RPMI8226 (cell line): ENCODE measurements around the gene TMCC1.
A peak's percentile ranks its signal among the peaks of the same experiment; 100 is the strongest.
"Not testable (repeated sequence)": the region's sequence is repeated elsewhere in the genome, so short reads cannot be mapped to it uniquely, and the experiment has no call there.

ENCODE experiments used
- DNase-seq: peaks from one replicate; pipeline ENCODE4 v3.0.0-alpha.2; 2015

TMCC1 gene

GRCh38 chr3:129620828-129621559, 272.5 kb downstream of the TMCC1 start:
- DNase-seq: no peak

GRCh38 chr3:129619726-129620162, 273.8 kb downstream of the TMCC1 start:
- DNase-seq: peak; percentile 33

GRCh38 chr3:129618901-129619671, 274.4 kb downstream of the TMCC1 start:
- DNase-seq: no peak

GRCh38 chr3:129618186-129618820, 275.2 kb downstream of the TMCC1 start:
- no peak for DNase-seq

GRCh38 chr3:129617381-129618185, 275.9 kb downstream of the TMCC1 start:
- DNase-seq: no peak

GRCh38 chr3:129616713-129617112, 276.8 kb downstream of the TMCC1 start:
- no peak for DNase-seq

- DNase-seq: no peak
Measured at GRCh38 chr3:129616291-129616690, 277.2 kb downstream of the TMCC1 start.

- DNase-seq: no peak
Measured at GRCh38 chr3:129615751-129616281, 277.7 kb downstream of the TMCC1 start.

- DNase-seq: no peak
Measured at GRCh38 chr3:129614927-129615363, 278.6 kb downstream of the TMCC1 start.

- no peak for DNase-seq
Measured at GRCh38 chr3:129614435-129614834, 279.1 kb downstream of the TMCC1 start.

- DNase-seq: no peak
Measured at GRCh38 chr3:129613367-129613740, 280.2 kb downstream of the TMCC1 start.

GRCh38 chr3:129612534-129613366, 280.8 kb downstream of the TMCC1 start:
- DNase-seq: no peak

- no peak for DNase-seq
Measured at GRCh38 chr3:129611812-129612533, 281.5 kb downstream of the TMCC1 start.

- DNase-seq: no peak
Measured at GRCh38 chr3:129611446-129611800, 282.1 kb downstream of the TMCC1 start.

- not testable (repeated sequence) for DNase-seq
Measured at GRCh38 chr3:129610794-129611445, 282.6 kb downstream of the TMCC1 start.

GRCh38 chr3:129610276-129610675, 283.2 kb downstream of the TMCC1 start:
- DNase-seq: no peak

- no peak for DNase-seq
Measured at GRCh38 chr3:129609591-129610182, 283.8 kb downstream of the TMCC1 start.

GRCh38 chr3:129608936-129609590, 284.4 kb downstream of the TMCC1 start:
- no peak for DNase-seq
